ENCODE results near the gene DOCK9. TPM values are rescaled to one million over a fixed set of nuclear protein-coding genes. Genes with fewer than 3 reads are reported as not detected.
"Not testable (repeated sequence)": the region's sequence is repeated elsewhere in the genome, so short reads cannot be mapped to it uniquely, and the experiment has no call there.

DOCK9 gene
- total RNA-seq, 1 donor from 2014 or later, result 97.6 TPM

GRCh38 chr13:98829541-98829940 lies 148.3 kb downstream of the DOCK9 start:
- intact Hi-C loops (cut with micrococcal nuclease), result no loop called here

- intact Hi-C loops (cut with micrococcal nuclease), result no loop called here
Observed at GRCh38 chr13:98828614-98829013, 149.2 kb downstream of the DOCK9 start.

GRCh38 chr13:98827449-98827848 lies 150.4 kb downstream of the DOCK9 start:
- intact Hi-C loops (cut with micrococcal nuclease), result no loop called here

- intact Hi-C loops (cut with micrococcal nuclease), result no loop called here
Observed at GRCh38 chr13:98826146-98826545, 151.7 kb downstream of the DOCK9 start.

- intact Hi-C loops (cut with micrococcal nuclease), result no loop called here
Observed at GRCh38 chr13:98825659-98826058, 152.2 kb downstream of the DOCK9 start.

- intact Hi-C loops (cut with micrococcal nuclease), result no loop called here
Observed at GRCh38 chr13:98824376-98825160, 153.3 kb downstream of the DOCK9 start.

- intact Hi-C loops (cut with micrococcal nuclease), result no loop called here
Observed at GRCh38 chr13:98823442-98823841, 154.4 kb downstream of the DOCK9 start.

- intact Hi-C loops (cut with micrococcal nuclease), result no loop called here
Observed at GRCh38 chr13:98822225-98822606, 155.6 kb downstream of the DOCK9 start.

- intact Hi-C loops (cut with micrococcal nuclease), result no loop called here
Observed at GRCh38 chr13:98821372-98822224, 156.3 kb downstream of the DOCK9 start.

GRCh38 chr13:98820744-98821371 lies 157.0 kb downstream of the DOCK9 start:
- intact Hi-C loops (cut with micrococcal nuclease), result no loop called here

- intact Hi-C loops (cut with micrococcal nuclease), result no loop called here
Observed at GRCh38 chr13:98820300-98820699, 157.6 kb downstream of the DOCK9 start.

- intact Hi-C loops (cut with micrococcal nuclease), result no loop called here
Observed at GRCh38 chr13:98819382-98820010, 158.4 kb downstream of the DOCK9 start.

GRCh38 chr13:98816406-98816805 lies 161.5 kb downstream of the DOCK9 start:
- intact Hi-C loops (cut with micrococcal nuclease), result no loop called here

GRCh38 chr13:98813993-98814392 lies 163.9 kb downstream of the DOCK9 start:
- intact Hi-C loops (cut with micrococcal nuclease), result no loop called here

GRCh38 chr13:98812186-98812790 lies 165.6 kb downstream of the DOCK9 start:
- intact Hi-C loops (cut with micrococcal nuclease), result not testable (repeated sequence)

GRCh38 chr13:98810746-98811145 lies 167.1 kb downstream of the DOCK9 start:
- intact Hi-C loops (cut with micrococcal nuclease), result no loop called here

GRCh38 chr13:98809345-98809777 lies 168.5 kb downstream of the DOCK9 start:
- intact Hi-C loops (cut with micrococcal nuclease), result no loop called here

GRCh38 chr13:98807774-98808173 lies 170.1 kb downstream of the DOCK9 start:
- intact Hi-C loops (cut with micrococcal nuclease), result no loop called here

- intact Hi-C loops (cut with micrococcal nuclease), result no loop called here
Observed at GRCh38 chr13:98804336-98804855, 173.5 kb downstream of the DOCK9 start.

- intact Hi-C loops (cut with micrococcal nuclease), result no loop called here
Observed at GRCh38 chr13:98803921-98804320, 173.9 kb downstream of the DOCK9 start.

GRCh38 chr13:98803111-98803561 lies 174.7 kb downstream of the DOCK9 start:
- intact Hi-C loops (cut with micrococcal nuclease), result no loop called here

Data from T-helper 1 cell treated with Interleukin-12 subunit alpha and Interleukin-12 subunit beta and Interleukin-4 antibody, amounts not matched to agents 30 ng/mL and 1 ng/mL, for 36 hours (primary cell).